ENCODE results near the gene MAPK11. TPM values are rescaled to one million over a fixed set of nuclear protein-coding genes. Genes with fewer than 3 reads are reported as not detected.
A peak's percentile ranks its signal among the peaks of the same experiment; 100 is the strongest.

The MAPK11 gene
- total and polyA plus RNA-seq, 9 of the 15 experiments (the other 6 are each of a cell fraction or from before 2014, with no cell fraction given): 0.06 to 14.6 (median 5.3) TPM

DNA sequence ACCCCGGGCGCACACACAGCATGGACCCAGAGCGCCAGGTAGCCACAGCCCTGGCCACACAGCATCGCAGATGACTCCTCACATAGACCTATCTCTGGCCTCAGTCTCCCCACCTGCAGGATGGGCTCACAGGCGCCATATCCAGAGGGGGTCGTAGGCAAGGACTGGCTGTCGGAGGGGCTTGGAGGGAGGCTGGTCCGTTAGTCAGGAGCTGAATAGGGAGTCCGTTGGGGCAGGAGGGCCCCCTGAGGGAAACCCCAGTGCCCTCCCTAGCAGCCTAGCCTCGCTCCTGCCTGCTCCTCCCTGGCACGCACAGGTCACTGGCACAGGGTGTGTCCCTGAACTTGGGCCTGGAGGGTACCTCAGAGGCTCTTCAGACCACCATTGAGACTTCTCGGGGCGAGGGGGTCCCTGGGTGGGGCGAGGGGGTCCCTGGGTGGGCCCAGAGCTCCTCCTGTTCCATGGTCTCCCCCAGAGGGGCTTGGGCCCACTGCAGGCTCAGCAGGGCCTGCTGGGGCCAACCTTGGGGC, 35.3 kb upstream of the MAPK11 start (continued):
- TF ChIP-seq KHSRP (IDR thresholded peaks at IDR 0.05): no peak
- TF ChIP-seq SMAD1 (IDR thresholded peaks at IDR 0.05; ENCODE audit: low read depth, low read length, partially characterized antibody): no peak
- TF ChIP-seq, protein P1, sequence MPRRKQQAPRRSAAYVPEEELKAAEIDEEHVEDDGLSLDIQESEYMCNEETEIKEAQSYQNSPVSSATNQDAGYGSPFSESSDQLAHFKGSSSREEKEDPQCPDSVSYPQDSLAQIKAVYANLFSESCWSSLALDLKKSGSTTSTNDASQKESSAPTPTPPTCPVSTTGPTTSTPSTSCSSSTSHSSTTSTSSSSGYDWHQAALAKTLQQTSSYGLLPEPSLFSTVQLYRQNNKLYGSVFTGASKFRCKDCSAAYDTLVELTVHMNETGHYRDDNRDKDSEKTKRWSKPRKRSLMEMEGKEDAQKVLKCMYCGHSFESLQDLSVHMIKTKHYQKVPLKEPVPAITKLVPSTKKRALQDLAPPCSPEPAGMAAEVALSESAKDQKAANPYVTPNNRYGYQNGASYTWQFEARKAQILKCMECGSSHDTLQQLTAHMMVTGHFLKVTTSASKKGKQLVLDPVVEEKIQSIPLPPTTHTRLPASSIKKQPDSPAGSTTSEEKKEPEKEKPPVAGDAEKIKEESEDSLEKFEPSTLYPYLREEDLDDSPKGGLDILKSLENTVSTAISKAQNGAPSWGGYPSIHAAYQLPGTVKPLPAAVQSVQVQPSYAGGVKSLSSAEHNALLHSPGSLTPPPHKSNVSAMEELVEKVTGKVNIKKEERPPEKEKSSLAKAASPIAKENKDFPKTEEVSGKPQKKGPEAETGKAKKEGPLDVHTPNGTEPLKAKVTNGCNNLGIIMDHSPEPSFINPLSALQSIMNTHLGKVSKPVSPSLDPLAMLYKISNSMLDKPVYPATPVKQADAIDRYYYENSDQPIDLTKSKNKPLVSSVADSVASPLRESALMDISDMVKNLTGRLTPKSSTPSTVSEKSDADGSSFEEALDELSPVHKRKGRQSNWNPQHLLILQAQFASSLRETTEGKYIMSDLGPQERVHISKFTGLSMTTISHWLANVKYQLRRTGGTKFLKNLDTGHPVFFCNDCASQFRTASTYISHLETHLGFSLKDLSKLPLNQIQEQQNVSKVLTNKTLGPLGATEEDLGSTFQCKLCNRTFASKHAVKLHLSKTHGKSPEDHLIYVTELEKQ (CRISPR knock-in tag; IDR thresholded peaks at IDR 0.05): no peak
- TF ChIP-seq SUPT5H (IDR thresholded peaks at IDR 0.05): no peak
- peak; percentile 70 for TF ChIP-seq BCOR (IDR thresholded peaks at IDR 0.05)
- no peak for TF ChIP-seq FOS (IDR thresholded peaks at IDR 0.05; ENCODE audit: extremely low read depth, insufficient read length)
- no peak for TF ChIP-seq MYBL2 (IDR thresholded peaks at IDR 0.05; ENCODE audit: low read depth)
- no peak for TF ChIP-seq MYBL2 (CRISPR knock-in tag; IDR thresholded peaks at IDR 0.05; ENCODE audit: borderline replicate concordance)
- TF ChIP-seq KDM1A (IDR thresholded peaks at IDR 0.05): peak in 1 of 2 experiments; percentile 42; a peak in 2 of 4 replicates
- no peak for TF ChIP-seq HDAC8 (tag; IDR thresholded peaks at IDR 0.05)
- TF ChIP-seq, protein P2, sequence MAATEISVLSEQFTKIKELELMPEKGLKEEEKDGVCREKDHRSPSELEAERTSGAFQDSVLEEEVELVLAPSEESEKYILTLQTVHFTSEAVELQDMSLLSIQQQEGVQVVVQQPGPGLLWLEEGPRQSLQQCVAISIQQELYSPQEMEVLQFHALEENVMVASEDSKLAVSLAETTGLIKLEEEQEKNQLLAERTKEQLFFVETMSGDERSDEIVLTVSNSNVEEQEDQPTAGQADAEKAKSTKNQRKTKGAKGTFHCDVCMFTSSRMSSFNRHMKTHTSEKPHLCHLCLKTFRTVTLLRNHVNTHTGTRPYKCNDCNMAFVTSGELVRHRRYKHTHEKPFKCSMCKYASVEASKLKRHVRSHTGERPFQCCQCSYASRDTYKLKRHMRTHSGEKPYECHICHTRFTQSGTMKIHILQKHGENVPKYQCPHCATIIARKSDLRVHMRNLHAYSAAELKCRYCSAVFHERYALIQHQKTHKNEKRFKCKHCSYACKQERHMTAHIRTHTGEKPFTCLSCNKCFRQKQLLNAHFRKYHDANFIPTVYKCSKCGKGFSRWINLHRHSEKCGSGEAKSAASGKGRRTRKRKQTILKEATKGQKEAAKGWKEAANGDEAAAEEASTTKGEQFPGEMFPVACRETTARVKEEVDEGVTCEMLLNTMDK (IDR thresholded peaks at IDR 0.05; ENCODE audit: borderline replicate concordance, insufficient read depth, low read depth, low read length, poor library complexity, severe bottlenecking): no peak
- TF ChIP-seq DNMT1 (IDR thresholded peaks at IDR 0.05): no peak
- no peak for TF ChIP-seq GTF2A2 (tag; IDR thresholded peaks at IDR 0.05)
- TF ChIP-seq, protein P3, sequence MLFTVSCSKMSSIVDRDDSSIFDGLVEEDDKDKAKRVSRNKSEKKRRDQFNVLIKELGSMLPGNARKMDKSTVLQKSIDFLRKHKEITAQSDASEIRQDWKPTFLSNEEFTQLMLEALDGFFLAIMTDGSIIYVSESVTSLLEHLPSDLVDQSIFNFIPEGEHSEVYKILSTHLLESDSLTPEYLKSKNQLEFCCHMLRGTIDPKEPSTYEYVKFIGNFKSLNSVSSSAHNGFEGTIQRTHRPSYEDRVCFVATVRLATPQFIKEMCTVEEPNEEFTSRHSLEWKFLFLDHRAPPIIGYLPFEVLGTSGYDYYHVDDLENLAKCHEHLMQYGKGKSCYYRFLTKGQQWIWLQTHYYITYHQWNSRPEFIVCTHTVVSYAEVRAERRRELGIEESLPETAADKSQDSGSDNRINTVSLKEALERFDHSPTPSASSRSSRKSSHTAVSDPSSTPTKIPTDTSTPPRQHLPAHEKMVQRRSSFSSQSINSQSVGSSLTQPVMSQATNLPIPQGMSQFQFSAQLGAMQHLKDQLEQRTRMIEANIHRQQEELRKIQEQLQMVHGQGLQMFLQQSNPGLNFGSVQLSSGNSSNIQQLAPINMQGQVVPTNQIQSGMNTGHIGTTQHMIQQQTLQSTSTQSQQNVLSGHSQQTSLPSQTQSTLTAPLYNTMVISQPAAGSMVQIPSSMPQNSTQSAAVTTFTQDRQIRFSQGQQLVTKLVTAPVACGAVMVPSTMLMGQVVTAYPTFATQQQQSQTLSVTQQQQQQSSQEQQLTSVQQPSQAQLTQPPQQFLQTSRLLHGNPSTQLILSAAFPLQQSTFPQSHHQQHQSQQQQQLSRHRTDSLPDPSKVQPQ (CRISPR knock-in tag; IDR thresholded peaks at IDR 0.05; ENCODE audit: borderline replicate concordance): no peak

Measured in K562 (cell line).